IMR-90 (cell line): ENCODE data around the gene ANKMY1. TPM values are rescaled to one million over a fixed set of nuclear protein-coding genes. Genes with fewer than 3 reads are reported as not detected.

Experiments used
- ATAC-seq: fragments of 200-7000 bp; cut with Tn5 transposase; 2 replicates; pipeline ENCODE4 v1.9.1; 2020; ENCODE audit warnings: low read depth, mild to moderate bottlenecking, moderate library complexity
- BruUV-seq: library from RNA; stranded (reverse); fragments of 400-500 nt; replicated peaks from 2 replicates; lab custom pipeline; 2021; lab: Mats Ljungman, UMichigan
- CTCF ChIA-PET: fragments of 300-600 bp; formaldehyde crosslinking; extraction: SDS; loops from one replicate; lab custom pipeline; 2021; ENCODE audit warnings: antibody characterized with exemption; lab: Yijun Ruan, JAX
- POLR2A ChIA-PET: fragments of 300-600 bp; sonication (Branson Sonifier 250); formaldehyde crosslinking; loops from one replicate; lab custom pipeline; 2022; ENCODE audit warnings: antibody characterized with exemption; ENCODE audit not compliant: unreplicated experiment; lab: Charles Lee
- DNase-seq: peaks from one replicate; pipeline ENCODE4 v3.0.0; 2013
- H2AFZ ChIP-seq: replicated peaks from 2 replicates; pipeline ENCODE3; 2013; ENCODE audit warnings: low read length, mild to moderate bottlenecking; ENCODE audit not compliant: poor library complexity
- H2AK5ac ChIP-seq: 2 replicates; pipeline ENCODE4 v1.6.1; 2013; ENCODE audit warnings: low read depth, low read length, inconsistent platforms
- H2AK9ac ChIP-seq: replicated peaks from 2 replicates; pipeline ENCODE3; 2013; ENCODE audit warnings: mild to moderate bottlenecking, low read depth, low read length, moderate library complexity; ENCODE audit not compliant: poor library complexity
- H2BK120ac ChIP-seq: 2 replicates; pipeline ENCODE4 v1.6.1; 2013; ENCODE audit warnings: low read depth, low read length, inconsistent platforms
- H2BK15ac ChIP-seq: 3 replicates; pipeline ENCODE4 v1.6.1; 2013; ENCODE audit warnings: low read depth, low read length, inconsistent platforms
- H2BK20ac ChIP-seq: 2 replicates; pipeline ENCODE4 v1.6.1; 2013; ENCODE audit warnings: low read depth, mild to moderate bottlenecking, inconsistent platforms, low read length, moderate library complexity
- H2BK5ac ChIP-seq: 2 replicates; pipeline ENCODE4 v1.6.1; 2013; ENCODE audit warnings: mild to moderate bottlenecking, low read depth, low read length, inconsistent platforms; ENCODE audit not compliant: poor library complexity, severe bottlenecking
- H3K14ac ChIP-seq: replicated peaks from 2 replicates; pipeline ENCODE4 v1.6.1; 2013; ENCODE audit warnings: low read depth, low read length, inconsistent platforms
- H3K18ac ChIP-seq: 2 replicates; pipeline ENCODE4 v1.6.1; 2013; ENCODE audit warnings: low read depth, low read length, control low read depth
- H3K23ac ChIP-seq: 2 replicates; pipeline ENCODE4 v1.6.1; 2013; ENCODE audit warnings: low read depth, low read length, inconsistent platforms
- H3K27ac ChIP-seq: 2 replicates; pipeline ENCODE4 v1.5.1; 2013; ENCODE audit warnings: mild to moderate bottlenecking, control low read depth, low read length; ENCODE audit not compliant: insufficient read depth
- H3K27me3 ChIP-seq: 2 replicates; pipeline ENCODE4 v1.6.1; 2013; ENCODE audit warnings: low read length; ENCODE audit not compliant: control insufficient read depth, insufficient read depth
- H3K36me3 ChIP-seq: 2 replicates; pipeline ENCODE4 v1.6.1; 2013; ENCODE audit warnings: low read length, mixed read lengths; ENCODE audit not compliant: control insufficient read depth, insufficient read depth
- H3K4ac ChIP-seq: 2 replicates; pipeline ENCODE4 v1.6.1; 2013; ENCODE audit warnings: low read depth, low read length, inconsistent platforms
- H3K4me1 ChIP-seq: 2 replicates; pipeline ENCODE4 v1.6.1; 2013; ENCODE audit warnings: low read length, mixed read lengths; ENCODE audit not compliant: control insufficient read depth, insufficient read depth
- H3K4me2 ChIP-seq: 2 replicates; pipeline ENCODE4 v1.6.1; 2013; ENCODE audit warnings: low read depth, mild to moderate bottlenecking, control low read depth, low read length, moderate library complexity
- H3K4me3 ChIP-seq: 2 replicates; pipeline ENCODE4 v1.5.1; 2013; ENCODE audit warnings: low read depth, mild to moderate bottlenecking, control low read depth, low read length, moderate library complexity; ENCODE audit not compliant: insufficient read depth
- H3K56ac ChIP-seq: 2 replicates; pipeline ENCODE4 v1.6.1; 2013; ENCODE audit warnings: low read length, inconsistent platforms; ENCODE audit not compliant: insufficient read depth; ENCODE audit errors: extremely low read depth
- H3K79me1 ChIP-seq, 2 experiments: 2 replicates each; pipeline ENCODE4 v1.6.1; 2013; ENCODE audit warnings: low read length in 2 of 2, inconsistent platforms in 1 of 2, low read depth in 1 of 2
- H3K9ac ChIP-seq: 2 replicates; pipeline ENCODE4 v1.6.1; 2013; ENCODE audit warnings: low read depth, low read length, control low read depth
- H3K9me1 ChIP-seq: 2 replicates; pipeline ENCODE4 v1.6.1; 2013; ENCODE audit warnings: low read length, inconsistent platforms; ENCODE audit not compliant: insufficient read depth
- H3K9me3 ChIP-seq: 2 replicates; pipeline ENCODE4 v1.6.1; 2013; ENCODE audit warnings: low read length; ENCODE audit not compliant: control insufficient read depth, insufficient read depth
- H4K20me1 ChIP-seq: 2 replicates; pipeline ENCODE4 v1.6.1; 2013; ENCODE audit warnings: low read length, inconsistent platforms; ENCODE audit not compliant: insufficient read depth
- H4K5ac ChIP-seq: 2 replicates; pipeline ENCODE4 v1.6.1; 2013; ENCODE audit warnings: mild to moderate bottlenecking, low read depth, low read length, control low read depth
- H4K8ac ChIP-seq, 2 experiments: 2 replicates each; pipeline ENCODE4 v1.6.1; 2013; ENCODE audit warnings: low read depth in 2 of 2, low read length in 2 of 2, control low read depth in 1 of 2, inconsistent platforms in 1 of 2
- H4K91ac ChIP-seq: 2 replicates; pipeline ENCODE4 v1.6.1; 2013; ENCODE audit warnings: low read depth, low read length, inconsistent platforms; ENCODE audit not compliant: insufficient read depth
- BHLHE40 ChIP-seq: fragments of 150-350 bp; IDR thresholded peaks from 2 replicates; pipeline ENCODE4 v1.6.1; 2016; ENCODE audit warnings: mild to moderate bottlenecking, low read depth, low read length
- CEBPB ChIP-seq: IDR thresholded peaks from 2 replicates; pipeline ENCODE4 v1.6.1; 2012; ENCODE audit warnings: low read depth, low read length, improper control_type of control experiment
- CHD1 ChIP-seq: IDR thresholded peaks from 2 replicates; pipeline ENCODE4 v1.6.1; 2012; ENCODE audit warnings: low read depth, low read length, improper control_type of control experiment
- FOS ChIP-seq: fragments of 150-350 bp; IDR thresholded peaks from 2 replicates; pipeline ENCODE4 v1.6.1; 2016; ENCODE audit warnings: low read depth, low read length
- MAFK ChIP-seq: IDR thresholded peaks from 2 replicates; pipeline ENCODE4 v1.6.1; 2012; ENCODE audit warnings: low read depth, low read length, improper control_type of control experiment
- MAZ ChIP-seq: IDR thresholded peaks from 2 replicates; pipeline ENCODE4 v1.6.1; 2012; ENCODE audit warnings: low read depth, mild to moderate bottlenecking, low read length, improper control_type of control experiment, moderate library complexity, borderline replicate concordance
- MXI1 ChIP-seq: IDR thresholded peaks from 2 replicates; pipeline ENCODE4 v1.6.1; 2012; ENCODE audit warnings: low read depth, mild to moderate bottlenecking, low read length, moderate library complexity, borderline replicate concordance
- NFE2L2 ChIP-seq: fragments of 150-350 bp; IDR thresholded peaks from 2 replicates; pipeline ENCODE4 v1.6.1; 2016; ENCODE audit warnings: low read depth, mild to moderate bottlenecking, low read length
- POLR2A ChIP-seq: IDR thresholded peaks from 2 replicates; pipeline ENCODE4 v1.6.1; 2012; ENCODE audit warnings: mild to moderate bottlenecking, low read depth, low read length
- RAD21 ChIP-seq: IDR thresholded peaks from 2 replicates; pipeline ENCODE4 v1.6.1; 2012; ENCODE audit warnings: low read length, improper control_type of control experiment
- RCOR1 ChIP-seq: IDR thresholded peaks from 2 replicates; pipeline ENCODE4 v1.6.1; 2012; ENCODE audit warnings: mild to moderate bottlenecking, low read length, improper control_type of control experiment; ENCODE audit not compliant: insufficient replicate concordance
- RFX5 ChIP-seq: IDR thresholded peaks from 2 replicates; pipeline ENCODE4 v1.8.0; 2012; ENCODE audit warnings: low read depth, mild to moderate bottlenecking, low read length, moderate library complexity
- SMC3 ChIP-seq: fragments of 150-350 bp; IDR thresholded peaks from 2 replicates; pipeline ENCODE4 v1.6.1; 2016; ENCODE audit warnings: low read depth, mild to moderate bottlenecking, antibody characterized with exemption, low read length, moderate library complexity
- whole genome bisulfite sequencing, 2 experiments: methylation state at CpG; one replicate each; pipeline versions ENCODE4 v1.1.5 to v1.1.7; 2013; ENCODE audit warnings: missing lambda C conversion rate in 2 of 2; ENCODE audit not compliant: insufficient read length in 1 of 2; ENCODE audit errors: extremely low coverage in 2 of 2; 5-methylcytosine and 5-hydroxymethylcytosine counted together
- dilution Hi-C: fragments of 300-500 bp; cut with HindIII; formaldehyde crosslinking; loops from one replicate; pipeline ENCODE4 v1.14.3; 2018; ENCODE audit warnings: low sequenced_read_pairs; ENCODE audit not compliant: unreplicated experiment
- in situ Hi-C: fragments of 300-500 bp; cut with MboI; formaldehyde crosslinking; loops from 3 replicates; pipeline ENCODE4 v1.14.3; 2019; ENCODE audit warnings: low sequenced_read_pairs, inconsistent platforms, mixed read lengths
- intact Hi-C: fragments of 100-400 bp; cut with micrococcal nuclease; formaldehyde crosslinking; loops from 2 replicates; pipeline ENCODE4 v1.10.0; 2022
- polyA plus RNA-seq, 3 experiments: library from polyadenylated mRNA; depleted of rRNA; stranded (reverse); fragments of >200 nt; gene quantifications; 2 replicates each; pipeline ENCODE4 v1.2.3, GENCODE V29; 2012; ENCODE audit warnings: low replicate concordance in 1 of 3
- total RNA-seq: library from RNA; depleted of rRNA; stranded (reverse); fragments of >200 nt; gene quantifications from 2 replicates; pipeline ENCODE4 v1.2.3, GENCODE V29; 2012
- TF ChIP-seq, protein P1 (sequence below): fragments of 150-350 bp; IDR thresholded peaks from 2 replicates; pipeline ENCODE4 v1.6.1; 2017; ENCODE audit warnings: mild to moderate bottlenecking, antibody characterized with exemption, low read length, low read depth
- TF ChIP-seq, protein P2 (sequence below): fragments of 150-350 bp; IDR thresholded peaks from 2 replicates; pipeline ENCODE4 v1.6.1; 2016; ENCODE audit warnings: low read depth, mild to moderate bottlenecking, low read length, moderate library complexity, borderline replicate concordance

The ANKMY1 gene
- total and polyA plus RNA-seq, 2 of the 4 experiments (the other 2 are of a cell fraction) = 2.9 to 5.5 TPM

DNA sequence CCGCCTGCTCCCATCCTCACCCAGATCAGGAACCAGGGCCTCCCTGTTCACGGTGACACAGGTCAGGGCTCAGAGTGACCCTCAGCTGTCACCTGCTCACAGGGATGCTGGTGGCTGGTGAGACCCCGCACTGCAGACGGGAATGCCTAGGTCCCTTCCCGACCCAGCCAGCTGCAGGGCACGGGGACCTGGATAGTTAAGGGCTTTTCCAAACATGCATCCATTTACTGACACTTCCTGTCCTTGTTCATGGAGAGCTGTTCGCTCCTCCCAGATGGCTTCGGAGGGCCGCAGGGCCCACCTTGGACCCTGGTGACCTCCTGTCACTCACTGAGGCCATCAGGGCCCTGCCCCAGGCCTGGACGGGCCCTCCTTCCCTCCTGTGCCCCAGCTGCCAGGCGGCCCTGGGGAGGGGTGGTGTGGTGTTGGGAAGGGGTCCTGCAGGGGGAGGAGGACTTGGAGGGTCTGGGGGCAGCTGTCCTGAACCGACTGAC, 90.6 kb downstream of the ANKMY1 start:
- Histone ChIP-seq H3K4me1 (no peaks in the 10 kb centered on the region), H4K8ac (no peak overlapping the region), H2AK9ac (no peak overlapping the region), H3K27me3 (no peaks in the 10 kb centered on the region), H3K9me3 (no peaks in the 10 kb centered on the region; the same call in 1 of the 2 replicates), H3K56ac (no peak overlapping the region), H2BK5ac (no peak overlapping the region), H4K5ac (no peak overlapping the region), H3K23ac (no peak overlapping the region), H3K4me2 (no peak overlapping the region), H4K91ac (no peak overlapping the region), H3K9me1 (peaks cover 11% of the 10 kb centered on the region), H3K14ac (no peak overlapping the region), H2AFZ (no peak overlapping the region), H3K79me1 (0 out of 4 replicates have a peak, but pooled peaks cover 0 to 3% of the 10 kb centered on the region in 2 experiments), H4K20me1 (peaks cover 18% of the 10 kb centered on the region; the same call in 1 of the 2 replicates), H3K27ac (no peak overlapping the region), H2AK5ac (no peak overlapping the region), H2BK20ac (no peak overlapping the region), H2BK120ac (no peak overlapping the region), H3K4ac (no peak overlapping the region), H3K36me3 (peaks cover 33% of the 10 kb centered on the region), H3K4me3 (no peak overlapping the region), H2BK15ac (no peak overlapping the region), H3K9ac (no peak overlapping the region), H3K18ac (no peak overlapping the region)
- no TSS peak for BruUV-seq
- CTCF ChIA-PET = no interaction called here
- POLR2A ChIA-PET = no interaction called here
- TF ChIP-seq, protein P1, sequence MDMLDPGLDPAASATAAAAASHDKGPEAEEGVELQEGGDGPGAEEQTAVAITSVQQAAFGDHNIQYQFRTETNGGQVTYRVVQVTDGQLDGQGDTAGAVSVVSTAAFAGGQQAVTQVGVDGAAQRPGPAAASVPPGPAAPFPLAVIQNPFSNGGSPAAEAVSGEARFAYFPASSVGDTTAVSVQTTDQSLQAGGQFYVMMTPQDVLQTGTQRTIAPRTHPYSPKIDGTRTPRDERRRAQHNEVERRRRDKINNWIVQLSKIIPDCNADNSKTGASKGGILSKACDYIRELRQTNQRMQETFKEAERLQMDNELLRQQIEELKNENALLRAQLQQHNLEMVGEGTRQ = no peak
- TF ChIP-seq BHLHE40 = no peak
- no peak for TF ChIP-seq MXI1
- no peak for TF ChIP-seq MAFK
- TF ChIP-seq MAZ = no peak
- no peak for TF ChIP-seq CHD1
- no peak for TF ChIP-seq FOS
- TF ChIP-seq RFX5 = no peak
- no peak for TF ChIP-seq POLR2A
- no peak for TF ChIP-seq RCOR1
- TF ChIP-seq RAD21 = no peak
- TF ChIP-seq CEBPB = no peak
- TF ChIP-seq SMC3 = no peak
- TF ChIP-seq, protein P2, sequence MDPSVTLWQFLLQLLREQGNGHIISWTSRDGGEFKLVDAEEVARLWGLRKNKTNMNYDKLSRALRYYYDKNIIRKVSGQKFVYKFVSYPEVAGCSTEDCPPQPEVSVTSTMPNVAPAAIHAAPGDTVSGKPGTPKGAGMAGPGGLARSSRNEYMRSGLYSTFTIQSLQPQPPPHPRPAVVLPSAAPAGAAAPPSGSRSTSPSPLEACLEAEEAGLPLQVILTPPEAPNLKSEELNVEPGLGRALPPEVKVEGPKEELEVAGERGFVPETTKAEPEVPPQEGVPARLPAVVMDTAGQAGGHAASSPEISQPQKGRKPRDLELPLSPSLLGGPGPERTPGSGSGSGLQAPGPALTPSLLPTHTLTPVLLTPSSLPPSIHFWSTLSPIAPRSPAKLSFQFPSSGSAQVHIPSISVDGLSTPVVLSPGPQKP = no peak
- no peak for TF ChIP-seq NFE2L2
- DNase-seq (no peak), ATAC-seq (no peak)
- WGBS, 2 experiments = 71% methylated on average over 6 of the region's 12 CpGs; no CpG with 5 or more reads in 1 of the 2 experiments
- intact Hi-C loops (no loop called here), dilution Hi-C loops (no loop called here), in situ Hi-C loops (no loop called here)
